GM21367 (cell line): ENCODE results near the gene CLPTM1L.

Experiments
- ATAC-seq: cut with Tn5 transposase; IDR thresholded peaks from one replicate; pipeline ENCODE4 v1.9.1; 2021; ENCODE audit not compliant: unreplicated experiment

Gene CLPTM1L, protein sequence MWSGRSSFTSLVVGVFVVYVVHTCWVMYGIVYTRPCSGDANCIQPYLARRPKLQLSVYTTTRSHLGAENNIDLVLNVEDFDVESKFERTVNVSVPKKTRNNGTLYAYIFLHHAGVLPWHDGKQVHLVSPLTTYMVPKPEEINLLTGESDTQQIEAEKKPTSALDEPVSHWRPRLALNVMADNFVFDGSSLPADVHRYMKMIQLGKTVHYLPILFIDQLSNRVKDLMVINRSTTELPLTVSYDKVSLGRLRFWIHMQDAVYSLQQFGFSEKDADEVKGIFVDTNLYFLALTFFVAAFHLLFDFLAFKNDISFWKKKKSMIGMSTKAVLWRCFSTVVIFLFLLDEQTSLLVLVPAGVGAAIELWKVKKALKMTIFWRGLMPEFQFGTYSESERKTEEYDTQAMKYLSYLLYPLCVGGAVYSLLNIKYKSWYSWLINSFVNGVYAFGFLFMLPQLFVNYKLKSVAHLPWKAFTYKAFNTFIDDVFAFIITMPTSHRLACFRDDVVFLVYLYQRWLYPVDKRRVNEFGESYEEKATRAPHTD

DNA sequence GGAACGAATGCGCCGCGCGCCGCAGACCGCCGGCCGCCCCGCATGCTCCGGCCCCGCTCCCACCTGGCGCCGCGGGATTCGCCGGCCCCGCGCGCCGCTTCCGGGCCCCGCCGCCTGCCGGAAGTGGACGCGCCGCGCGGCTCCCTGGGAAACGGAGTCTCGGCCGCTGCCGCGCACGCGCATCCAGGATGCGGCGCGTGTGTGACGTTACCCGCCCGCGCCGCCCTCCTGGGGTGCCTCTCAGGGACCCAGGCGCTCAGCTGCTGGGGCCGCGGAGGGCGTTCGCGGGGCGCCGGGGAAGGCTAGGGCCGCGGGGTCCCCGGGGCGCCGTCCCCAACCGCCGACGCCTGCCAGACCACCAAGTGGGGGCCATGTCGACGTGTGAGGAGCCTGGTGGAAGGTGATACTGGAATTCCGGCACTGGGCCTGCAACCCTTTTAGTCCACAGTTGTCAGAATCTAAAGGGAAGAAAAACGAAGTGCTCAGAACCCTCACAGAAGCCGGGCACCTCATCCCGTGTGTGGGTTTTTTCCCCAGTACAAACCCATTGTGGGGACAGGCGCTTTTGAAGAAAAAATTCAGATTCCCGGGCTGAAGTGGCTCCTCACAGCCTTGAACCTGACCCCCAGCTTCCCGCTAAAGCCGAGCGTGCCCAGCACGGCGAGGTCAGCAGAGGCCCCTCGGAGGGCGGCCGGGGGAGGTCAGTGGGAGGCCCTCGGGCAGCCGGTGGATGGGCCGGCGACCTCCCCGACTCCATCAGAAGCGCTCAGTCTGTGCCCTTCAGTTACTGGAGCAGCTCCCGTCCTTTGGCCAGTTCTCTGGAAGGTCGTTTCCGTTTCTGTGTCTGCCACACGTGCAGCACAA lies at the start of gene CLPTM1L:
Gene CLPTM1L, minus strand, starts transcription at position 125 of the 864 bp plus-strand sequence. CDS start 258 bp downstream, outside the sequence.
- ATAC-seq: peak; percentile 71

DNA sequence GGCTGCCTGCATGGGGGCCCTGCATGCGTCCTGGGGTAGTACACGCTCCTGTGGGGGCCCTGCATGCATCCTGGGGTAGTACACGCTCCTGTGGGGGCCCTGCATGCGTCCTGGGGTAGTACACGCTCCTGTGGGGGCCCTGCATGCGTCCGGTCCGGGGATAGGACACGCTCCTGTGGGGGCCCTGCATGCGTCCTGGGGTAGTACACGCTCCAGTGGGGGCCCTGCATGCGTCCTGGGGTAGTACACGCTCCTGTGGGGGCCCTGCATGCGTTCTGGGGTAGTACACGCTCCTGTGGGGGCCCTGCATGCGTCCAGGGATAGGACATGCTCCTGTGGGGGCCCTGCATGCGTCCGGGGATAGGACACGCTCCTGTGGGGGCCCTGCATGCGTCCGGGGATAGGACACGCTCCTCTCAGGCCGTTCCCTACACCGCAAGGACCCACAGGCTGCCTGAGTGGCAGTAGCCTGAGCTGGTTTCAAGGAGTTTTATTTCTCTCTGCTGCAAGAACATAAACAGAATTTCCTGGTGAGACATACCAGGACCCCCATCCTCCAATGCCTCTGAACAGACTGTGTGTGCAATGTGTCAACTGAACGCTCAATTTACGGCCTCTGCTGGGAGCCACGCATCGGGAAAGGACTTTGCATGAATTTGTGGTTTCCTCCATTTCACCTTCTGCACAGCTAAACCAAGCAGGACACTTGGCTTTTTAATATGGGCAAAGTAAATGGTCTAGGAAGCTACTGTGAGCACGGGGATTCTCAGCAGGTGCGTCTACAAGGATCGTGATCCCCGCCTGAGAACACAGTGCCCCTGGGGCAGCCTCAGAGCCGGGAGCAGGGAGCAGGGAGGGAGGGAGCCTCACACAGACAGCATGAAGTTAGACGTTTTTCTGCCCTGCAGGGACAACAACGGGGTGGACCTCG lies 48.9 kb upstream of the CLPTM1L start:
- ATAC-seq: no peak

DNA sequence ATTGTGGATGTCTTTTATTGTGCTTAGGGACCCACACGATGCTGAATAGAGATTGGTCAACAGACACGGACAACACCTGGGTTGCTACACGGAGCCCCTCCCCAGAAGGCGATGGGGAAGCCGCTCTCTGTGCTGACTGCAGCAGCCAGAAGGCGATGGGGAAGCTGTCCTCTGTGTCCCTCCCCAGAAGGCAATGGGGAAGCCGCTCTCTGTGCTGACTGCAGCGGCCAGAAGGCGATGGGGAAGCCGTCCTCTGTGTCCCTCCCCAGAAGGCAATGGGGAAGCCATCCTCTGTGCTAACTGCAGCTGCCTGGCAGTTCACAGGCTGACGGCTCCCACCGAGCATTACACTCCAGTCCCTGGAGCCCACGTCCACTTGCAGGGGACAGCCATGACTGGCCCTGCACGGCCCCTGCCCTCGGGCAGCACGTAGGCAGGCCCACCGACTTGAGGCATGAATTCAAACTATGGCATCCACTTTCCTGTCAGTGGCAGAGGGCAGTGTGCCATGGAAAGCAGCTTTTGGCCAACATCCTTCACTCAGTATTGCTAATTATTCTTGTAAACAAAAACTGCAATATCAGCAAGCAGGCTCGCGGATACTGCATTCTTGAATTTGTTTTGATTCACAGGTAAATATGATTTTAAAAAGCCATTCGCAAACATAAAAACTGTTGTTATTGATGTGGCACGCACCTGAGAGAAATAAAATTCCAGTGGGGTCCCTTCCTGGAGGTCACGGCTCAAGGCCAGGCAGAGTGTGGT lies 48.1 kb upstream of the CLPTM1L start:
- no peak for ATAC-seq

DNA sequence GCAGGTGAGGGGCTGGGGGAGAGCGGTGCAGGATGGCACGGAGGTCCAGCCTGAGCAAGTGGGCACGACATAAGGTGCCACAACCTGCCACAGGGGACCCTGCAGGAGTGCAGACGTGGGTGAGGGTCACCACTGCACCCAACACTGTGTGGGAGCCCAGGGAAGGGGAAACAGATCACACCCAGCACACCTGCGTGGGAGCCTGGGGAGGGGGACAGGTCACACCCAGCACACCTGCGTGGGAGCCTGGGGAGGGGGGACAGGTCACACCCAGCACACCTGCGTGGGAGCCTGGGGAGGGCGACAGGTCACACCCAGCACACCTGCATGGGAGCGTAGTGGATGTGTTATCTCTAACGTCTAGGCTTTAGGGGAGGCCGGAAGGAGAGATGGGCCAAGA lies 47.4 kb upstream of the CLPTM1L start:
- ATAC-seq: no peak

DNA sequence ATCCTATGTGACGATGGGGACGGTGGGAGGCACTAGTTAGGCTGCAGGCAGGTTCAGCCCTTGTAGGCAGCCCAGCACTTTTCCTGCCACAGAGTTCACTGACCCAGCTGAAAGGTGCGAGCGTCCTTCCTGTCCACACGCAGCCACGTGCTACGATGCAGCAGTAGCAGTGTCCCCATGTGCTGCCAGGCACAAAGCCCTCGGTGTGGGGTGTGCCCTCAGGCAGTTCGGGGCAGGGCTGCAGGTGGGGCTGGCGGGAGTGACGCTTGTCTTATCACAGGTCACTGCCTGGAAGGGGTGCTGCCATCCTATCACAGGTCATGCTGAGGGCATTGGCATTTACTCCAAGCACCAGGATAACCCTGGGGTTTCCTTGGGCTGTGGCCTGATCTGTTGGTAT lies 46.8 kb upstream of the CLPTM1L start:
- no peak for ATAC-seq

DNA sequence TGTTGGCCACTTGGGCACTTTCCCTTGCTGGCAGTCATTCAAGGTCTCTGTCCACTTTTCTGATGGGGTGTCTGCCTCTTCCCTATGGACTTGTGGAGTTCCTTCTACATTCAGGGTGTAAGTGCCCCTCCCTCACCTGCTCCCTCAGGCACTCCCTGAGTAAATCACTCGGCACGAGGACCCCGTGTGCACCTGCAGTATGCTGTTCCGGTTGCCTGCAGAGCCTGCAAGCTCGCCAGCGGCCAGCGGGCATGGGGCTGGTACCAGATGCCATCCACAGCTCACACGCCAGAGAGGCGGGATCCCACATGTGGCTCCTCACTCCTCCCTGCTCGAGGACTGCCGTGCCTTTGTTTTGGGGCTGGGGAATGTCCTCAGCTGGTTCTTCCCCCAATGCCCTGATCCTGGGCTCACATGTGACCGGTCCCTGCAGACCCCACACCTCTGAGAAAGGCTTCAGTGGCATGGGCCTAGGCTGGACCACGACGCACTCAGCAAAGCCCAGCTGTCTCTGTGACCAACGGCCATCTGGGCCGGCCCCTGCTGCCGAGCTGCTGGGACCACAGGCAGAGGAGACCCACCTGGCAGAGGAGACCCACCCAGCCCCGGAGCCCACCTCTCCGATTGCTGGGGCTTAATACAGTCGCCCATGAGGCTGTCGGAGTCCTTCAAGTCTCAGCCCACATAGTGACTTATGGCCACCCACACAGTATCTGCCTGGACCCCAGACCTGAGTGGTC lies 46.1 kb upstream of the CLPTM1L start:
- no peak for ATAC-seq

DNA sequence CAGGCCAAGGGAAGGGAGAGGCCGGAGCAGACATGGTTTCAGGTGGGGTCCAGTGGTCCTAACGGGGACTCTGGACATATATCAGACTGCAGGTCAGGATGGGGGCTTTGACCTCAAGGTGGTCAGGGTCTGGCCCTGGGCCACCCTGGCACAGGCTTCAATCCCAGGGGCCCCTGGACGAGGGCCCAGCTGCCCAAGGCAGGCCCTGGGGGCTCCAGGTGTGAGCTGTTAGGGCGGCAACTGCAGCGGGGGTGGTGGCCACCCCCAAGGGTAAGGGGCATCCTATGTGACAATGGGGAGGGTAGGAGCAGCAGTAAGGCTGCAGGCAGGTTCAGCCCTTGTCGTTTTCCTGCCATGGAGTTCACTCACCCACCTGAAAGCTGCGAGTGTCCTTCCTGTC lies 45.4 kb upstream of the CLPTM1L start:
- ATAC-seq: no peak

DNA sequence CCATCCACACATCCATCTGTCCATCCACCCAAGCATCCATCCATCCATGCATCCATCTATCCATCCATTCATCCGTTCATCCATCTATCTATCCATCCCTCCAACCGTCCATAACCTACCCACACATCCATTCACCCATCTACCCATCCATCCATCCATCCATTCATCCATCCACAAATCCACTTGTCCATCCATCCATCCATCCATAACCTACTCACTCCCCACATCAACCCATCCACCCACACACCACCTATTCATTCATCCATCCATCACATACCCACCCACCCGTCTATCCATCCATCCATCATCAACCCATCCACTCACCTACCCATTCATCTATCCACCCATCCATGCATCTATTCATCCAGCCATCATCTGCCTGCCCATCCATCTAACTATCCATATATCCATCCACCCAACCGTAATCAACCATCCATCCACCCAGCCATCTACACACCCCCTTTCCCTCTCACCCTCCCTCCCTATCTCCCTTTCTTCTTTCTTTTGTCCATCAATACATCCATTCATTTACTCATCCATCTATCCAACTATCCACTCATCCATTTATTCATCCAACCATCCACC lies 43.6 kb upstream of the CLPTM1L start:
- no peak for ATAC-seq

DNA sequence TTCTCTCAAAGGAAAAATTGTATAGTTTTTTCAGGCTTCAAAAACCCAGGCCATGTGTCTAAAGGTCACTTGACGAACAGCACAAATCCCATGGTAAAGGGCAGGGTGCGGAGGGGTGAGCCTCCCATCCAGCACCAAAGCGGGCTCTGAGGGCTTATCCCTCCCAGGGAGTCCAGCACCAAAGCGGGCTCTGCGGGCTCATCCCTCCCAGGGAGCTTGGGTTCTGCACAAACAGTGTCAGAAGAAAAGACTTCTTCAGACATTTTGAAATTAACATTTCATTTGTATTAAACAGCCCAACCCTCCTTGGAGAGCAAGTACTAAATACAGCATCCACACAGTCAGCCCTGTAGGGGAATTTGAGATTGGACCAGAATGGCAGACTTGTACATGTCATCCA lies 43.0 kb upstream of the CLPTM1L start:
- no peak for ATAC-seq

DNA sequence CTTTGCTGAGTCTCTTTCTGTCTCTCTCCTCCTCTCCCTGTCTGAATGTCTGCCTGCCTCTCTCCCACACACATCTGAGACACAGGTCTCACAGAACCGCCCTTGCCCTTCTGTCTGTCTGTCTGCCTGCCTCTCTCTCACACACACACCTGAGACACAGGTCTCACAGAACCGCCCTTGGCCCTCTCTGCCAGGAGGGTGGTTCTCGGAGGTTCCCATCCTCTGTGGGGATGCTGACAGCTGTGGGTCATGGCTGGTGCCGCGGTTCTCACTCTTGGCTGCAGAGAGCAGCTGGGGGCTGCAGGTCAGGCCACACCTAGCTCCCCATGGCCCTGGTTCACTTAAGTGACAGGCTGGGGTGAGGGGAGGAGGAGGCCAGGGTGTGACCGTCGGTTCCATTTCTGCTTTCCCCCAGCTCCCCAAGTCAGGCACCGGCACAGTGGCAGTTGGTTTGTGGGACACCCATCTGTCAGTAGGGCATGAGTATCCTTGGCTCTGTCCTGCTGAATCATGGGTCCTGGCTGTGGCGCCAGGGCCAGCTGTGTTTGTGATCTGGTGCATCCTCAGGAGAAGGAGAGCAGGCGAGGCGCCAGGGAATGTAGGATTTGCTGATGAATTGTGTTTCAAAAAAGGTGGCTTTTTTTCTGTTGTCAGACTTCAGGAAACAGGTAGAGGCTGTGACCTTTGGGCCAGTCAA lies 42.3 kb upstream of the CLPTM1L start:
- ATAC-seq: no peak

DNA sequence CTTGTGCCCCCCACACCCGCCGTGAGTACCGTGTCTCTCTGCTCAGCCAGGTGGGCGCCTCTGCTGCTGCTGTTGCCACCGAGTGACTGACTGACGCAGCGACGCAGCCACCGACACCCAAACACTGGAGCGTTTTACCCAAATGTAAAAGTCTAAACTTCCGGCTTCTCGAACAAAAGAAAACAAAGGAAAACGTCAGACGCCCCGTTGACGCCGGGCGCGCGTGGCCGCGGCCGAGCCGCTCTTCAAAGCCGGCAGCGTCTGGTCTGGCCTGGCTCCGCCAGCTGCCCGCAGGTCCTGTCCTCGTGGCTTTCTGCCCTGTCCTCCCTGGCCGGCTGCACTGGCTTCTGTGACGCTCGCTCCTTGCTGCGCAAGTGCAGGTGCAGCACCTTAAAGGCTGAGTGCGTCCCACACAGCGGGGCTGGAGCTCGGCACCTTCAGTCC lies 41.4 kb upstream of the CLPTM1L start:
- peak; percentile 36 for ATAC-seq

DNA sequence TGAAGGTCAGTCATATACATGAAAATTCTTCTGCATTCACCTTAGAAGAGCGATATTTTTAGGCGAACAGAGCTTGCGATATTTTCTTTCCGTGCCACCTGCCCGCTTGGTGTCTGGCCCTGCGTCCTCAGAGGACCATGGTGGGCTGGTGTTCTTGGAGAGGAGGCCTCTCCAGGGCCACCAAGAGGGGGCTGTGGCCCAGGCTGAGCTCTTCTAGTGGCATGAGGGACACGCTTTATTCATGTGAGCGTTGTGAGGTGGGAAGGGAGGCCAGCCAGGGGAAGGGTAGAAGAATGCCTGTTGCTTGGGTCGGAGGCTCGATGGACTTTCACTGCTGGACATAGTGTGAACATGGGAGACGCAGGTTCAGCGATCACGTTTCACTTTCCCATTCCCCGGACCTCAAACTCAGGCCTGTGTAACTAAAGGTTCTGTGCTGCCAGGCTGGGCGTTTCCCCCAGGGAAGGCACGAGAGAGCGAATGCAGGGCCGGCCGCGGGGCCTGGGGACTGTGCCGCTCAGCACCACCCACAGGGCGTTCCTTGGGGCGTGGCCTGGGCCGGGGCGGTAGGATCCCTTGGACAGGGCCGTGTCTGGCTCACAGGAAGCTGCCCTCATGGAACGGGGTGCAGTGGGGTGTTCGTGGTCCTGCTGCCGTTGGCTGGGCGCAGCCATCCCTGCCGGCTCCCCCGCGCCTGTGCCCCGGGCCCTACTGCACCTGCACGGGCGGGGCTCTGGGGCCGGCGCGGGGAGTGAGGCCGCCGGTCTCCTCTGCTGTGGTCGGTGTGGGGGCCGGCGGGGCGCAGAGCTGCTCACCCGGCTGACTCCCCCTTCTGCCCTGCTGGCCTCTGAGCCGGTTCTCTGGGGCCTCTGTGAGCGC lies 40.7 kb upstream of the CLPTM1L start:
- peak; percentile 86 for ATAC-seq

DNA sequence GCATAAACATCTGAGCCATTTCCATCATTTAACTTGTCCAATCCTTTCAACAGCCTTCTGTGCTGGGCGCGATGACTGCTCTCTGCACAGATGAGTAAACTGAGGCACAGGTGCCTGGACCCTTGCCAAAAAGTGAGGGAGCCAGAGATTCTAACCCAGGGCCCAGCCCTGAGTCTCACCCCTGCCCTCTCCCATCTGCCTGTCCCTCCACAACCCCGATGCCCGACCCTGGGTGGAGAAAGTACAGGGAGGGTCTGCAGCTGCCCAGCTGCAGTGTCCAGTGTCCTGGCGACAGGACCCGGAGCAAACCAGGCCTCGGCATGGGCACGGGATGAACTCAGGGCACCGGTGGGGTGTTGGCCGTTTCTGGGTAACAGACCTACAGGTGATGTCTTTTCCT lies 39.6 kb upstream of the CLPTM1L start:
- ATAC-seq: no peak

DNA sequence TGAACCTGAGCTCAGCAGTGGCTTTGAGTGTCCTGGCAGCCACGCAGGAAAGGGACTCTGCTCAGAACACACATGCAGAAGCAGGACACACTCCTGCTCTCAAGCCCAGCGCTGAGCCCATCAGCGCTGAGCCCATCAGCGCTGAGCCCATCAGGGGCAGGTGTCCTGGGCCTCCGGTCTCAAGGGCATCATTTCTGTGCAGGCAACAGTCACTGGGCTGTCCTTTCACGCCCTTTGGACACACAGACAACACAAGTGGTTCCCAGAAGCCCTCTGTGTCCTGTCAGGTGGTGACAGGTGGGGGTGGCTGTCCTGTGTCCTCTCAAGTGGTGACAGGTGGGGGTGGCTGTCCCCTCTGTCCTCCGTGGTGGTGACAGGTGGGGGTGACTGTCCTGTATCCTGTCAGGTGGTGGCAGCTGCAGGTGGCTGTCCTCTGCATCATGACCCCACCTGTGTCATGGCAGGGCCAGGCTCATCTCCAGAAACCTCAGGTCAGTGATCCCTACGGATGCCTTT lies 39.0 kb upstream of the CLPTM1L start:
- no peak for ATAC-seq

DNA sequence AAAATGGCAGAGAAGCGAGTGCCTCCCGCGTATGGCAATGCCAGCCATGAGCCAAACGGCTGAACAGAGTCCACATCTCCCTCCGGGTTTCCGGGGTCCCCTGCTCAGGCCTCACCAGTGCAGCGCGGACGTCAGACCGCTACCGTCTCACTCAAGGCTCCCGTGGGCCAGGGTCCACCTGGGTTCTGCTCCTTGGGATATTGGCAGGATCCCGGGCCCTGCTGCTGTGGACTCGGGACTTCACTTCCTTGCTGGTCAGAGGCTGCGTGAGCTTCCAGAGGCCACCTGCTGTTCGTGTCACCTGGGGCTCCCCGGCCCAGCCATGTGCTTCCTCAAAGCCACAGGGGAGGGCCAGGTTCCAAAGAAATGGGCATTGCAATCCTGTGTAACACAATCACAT lies 38.4 kb upstream of the CLPTM1L start:
- no peak for ATAC-seq

DNA sequence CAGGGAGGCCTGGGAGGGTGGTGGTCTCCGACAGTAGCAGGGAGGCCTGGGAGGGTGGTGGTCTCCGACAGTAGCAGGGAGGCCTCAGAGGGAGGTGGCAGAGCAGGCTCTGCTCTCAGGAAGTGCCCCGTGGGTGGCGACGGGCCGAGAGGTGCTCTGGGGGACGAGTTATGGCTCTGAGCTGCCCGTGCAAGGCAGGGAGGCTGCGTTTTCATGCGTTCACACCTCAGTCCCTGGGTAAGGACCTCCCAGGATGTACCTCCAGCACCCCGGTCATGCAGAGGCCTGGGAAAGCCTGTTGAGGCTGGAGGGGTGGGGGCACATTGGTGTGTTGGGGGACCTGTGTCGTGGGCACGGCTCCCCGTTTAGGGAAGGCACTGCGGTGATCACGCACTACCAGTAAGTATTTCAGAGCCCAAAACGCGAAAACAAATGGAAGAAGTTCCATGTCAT lies 37.4 kb upstream of the CLPTM1L start:
- ATAC-seq: no peak
